Measurements from ENCODE around the gene PSMB9.

DNA sequence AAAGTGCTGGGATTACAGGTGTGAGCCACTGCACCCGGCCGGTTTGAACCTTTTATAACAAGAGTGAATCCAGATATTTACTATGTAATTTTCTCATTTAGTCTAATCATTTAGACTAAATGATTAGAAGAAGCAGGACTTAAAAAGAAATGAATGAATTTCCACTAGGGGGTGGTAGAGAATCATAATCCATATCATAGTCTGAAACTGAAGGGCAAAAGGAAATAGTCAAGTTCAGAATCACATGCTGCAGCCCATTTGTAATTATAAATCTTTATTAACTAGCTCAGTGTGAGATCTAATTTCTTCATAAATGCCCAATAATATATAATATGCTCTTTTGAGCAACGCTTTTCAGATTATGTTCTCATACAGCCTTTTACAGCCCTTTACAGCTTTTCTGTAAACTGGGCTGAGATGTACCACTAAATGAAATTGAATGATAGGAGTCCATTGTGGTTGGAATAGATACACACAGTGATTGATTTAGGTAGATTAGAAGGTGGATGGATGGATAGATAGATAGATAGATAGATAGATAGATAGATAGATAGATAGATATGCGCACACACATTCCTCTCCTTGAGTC, 31.8 kb downstream of the PSMB9 start:
- no peak for TF ChIP-seq EZH2 (IDR thresholded peaks at IDR 0.05; ENCODE audit: borderline replicate concordance, insufficient read depth, low read length, poor library complexity, severe bottlenecking)
- TF ChIP-seq, protein P1, sequence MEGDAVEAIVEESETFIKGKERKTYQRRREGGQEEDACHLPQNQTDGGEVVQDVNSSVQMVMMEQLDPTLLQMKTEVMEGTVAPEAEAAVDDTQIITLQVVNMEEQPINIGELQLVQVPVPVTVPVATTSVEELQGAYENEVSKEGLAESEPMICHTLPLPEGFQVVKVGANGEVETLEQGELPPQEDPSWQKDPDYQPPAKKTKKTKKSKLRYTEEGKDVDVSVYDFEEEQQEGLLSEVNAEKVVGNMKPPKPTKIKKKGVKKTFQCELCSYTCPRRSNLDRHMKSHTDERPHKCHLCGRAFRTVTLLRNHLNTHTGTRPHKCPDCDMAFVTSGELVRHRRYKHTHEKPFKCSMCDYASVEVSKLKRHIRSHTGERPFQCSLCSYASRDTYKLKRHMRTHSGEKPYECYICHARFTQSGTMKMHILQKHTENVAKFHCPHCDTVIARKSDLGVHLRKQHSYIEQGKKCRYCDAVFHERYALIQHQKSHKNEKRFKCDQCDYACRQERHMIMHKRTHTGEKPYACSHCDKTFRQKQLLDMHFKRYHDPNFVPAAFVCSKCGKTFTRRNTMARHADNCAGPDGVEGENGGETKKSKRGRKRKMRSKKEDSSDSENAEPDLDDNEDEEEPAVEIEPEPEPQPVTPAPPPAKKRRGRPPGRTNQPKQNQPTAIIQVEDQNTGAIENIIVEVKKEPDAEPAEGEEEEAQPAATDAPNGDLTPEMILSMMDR (IDR thresholded peaks at IDR 0.05; ENCODE audit: poor library complexity, severe bottlenecking), result peak; percentile 85

Data from neural cell (in vitro differentiated cells).